NB4 (cell line): ENCODE data around the gene PODN.

Source experiments
- DNase-seq: peaks from one replicate; pipeline ENCODE4 v3.0.0; 2010; ENCODE audit warnings: low read depth
- H3K4me3 ChIP-seq: one replicate; pipeline ENCODE4 v1.5.1; 2011; ENCODE audit warnings: mild to moderate bottlenecking, low read depth, low read length, moderate library complexity
- CTCF ChIP-seq: IDR thresholded peaks from one replicate; pipeline ENCODE4 v1.5.1; 2012; ENCODE audit warnings: low read depth, low read length
- MAX ChIP-seq: IDR thresholded peaks from 2 replicates; pipeline ENCODE4 v1.6.1; 2011; ENCODE audit warnings: low read depth, low read length
- MYC ChIP-seq: IDR thresholded peaks from 2 replicates; pipeline ENCODE4 v1.6.1; 2011; ENCODE audit warnings: low read depth, low read length
- POLR2A ChIP-seq: IDR thresholded peaks from 2 replicates; pipeline ENCODE4 v1.6.1; 2011; ENCODE audit warnings: mild to moderate bottlenecking; ENCODE audit not compliant: insufficient read length; ENCODE audit errors: extremely low read depth

The PODN gene

DNA sequence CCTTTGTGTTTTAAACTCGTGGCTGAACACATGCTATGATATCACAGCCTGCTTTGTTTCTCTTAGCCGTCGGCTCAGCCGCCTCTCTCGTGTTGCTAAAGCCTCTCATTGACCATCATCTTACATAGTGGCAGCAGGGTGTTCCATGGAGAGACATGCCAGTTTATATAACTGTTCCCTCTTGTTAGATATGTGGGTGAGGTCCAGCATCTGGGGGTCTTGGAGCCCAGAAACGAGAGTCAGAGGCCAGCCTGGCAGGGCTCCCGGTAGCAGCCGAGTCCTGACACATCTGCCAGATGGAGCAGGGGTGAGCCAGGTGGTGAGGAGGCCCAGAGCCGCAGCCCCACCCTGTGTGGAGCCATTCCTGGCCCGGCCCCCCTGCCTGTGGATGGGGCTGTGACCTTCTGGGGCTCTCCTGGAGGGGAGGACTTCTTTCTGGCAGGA, 11.9 kb downstream of the PODN start:
- DNase-seq, result no peak
- TF ChIP-seq MAX (no peak), MYC (no peak), POLR2A (no peak), CTCF (no peak)

GRCh38 chr1:53074313-53075154, 12.5 kb downstream of the PODN start:
- DNase-seq, result no peak
- H3K4me3 ChIP-seq, result no peak overlapping the region
- TF ChIP-seq POLR2A, result no peak
- TF ChIP-seq CTCF, result no peak

More for the DNA sequence above, 11.9 kb downstream of the PODN start:
- H3K4me3 ChIP-seq, result no peak overlapping the region

DNA sequence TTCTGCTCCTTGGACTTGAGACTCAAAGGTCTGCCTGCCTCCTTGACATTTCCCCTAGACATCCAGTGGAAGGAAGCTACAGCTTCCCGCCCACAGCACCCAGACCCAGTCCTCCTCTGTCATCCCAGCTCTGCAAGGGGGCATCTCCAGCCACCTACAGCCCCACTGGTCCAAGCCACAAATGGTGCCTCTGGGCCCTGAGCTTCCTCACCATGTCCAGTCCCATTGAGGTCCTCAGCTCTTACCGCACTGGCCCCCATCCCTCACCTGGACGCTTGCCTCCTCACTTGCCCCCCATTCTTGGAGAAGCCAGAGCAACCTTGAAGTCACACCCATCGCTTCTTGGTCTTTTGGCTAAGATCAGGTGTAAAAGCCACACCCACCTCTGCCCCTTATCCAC, 13.2 kb downstream of the PODN start:
- TF ChIP-seq MAX (no peak), POLR2A (no peak), MYC (no peak), CTCF (no peak)
- no peak for DNase-seq
- H3K4me3 ChIP-seq, result no peak overlapping the region

- no peak for DNase-seq
- H3K4me3 ChIP-seq, result no peak overlapping the region
- no peak for TF ChIP-seq MYC
- TF ChIP-seq MAX, result no peak
- TF ChIP-seq CTCF, result no peak
- no peak for TF ChIP-seq POLR2A
Observed at GRCh38 chr1:53075761-53076163, 13.7 kb downstream of the PODN start.

- no peak overlapping the region for H3K4me3 ChIP-seq
- no peak for DNase-seq
- no peak for TF ChIP-seq MAX
- TF ChIP-seq CTCF, result no peak
- no peak for TF ChIP-seq POLR2A
- TF ChIP-seq MYC, result no peak
Observed at GRCh38 chr1:53076165-53076564, 14.2 kb downstream of the PODN start.
